Measurements from ENCODE around the gene ALS2. TPM values are rescaled to one million over a fixed set of nuclear protein-coding genes. Genes with fewer than 3 reads are reported as not detected.
"Not testable (repeated sequence)": the region's sequence is repeated elsewhere in the genome, so short reads cannot be mapped to it uniquely, and the experiment has no call there.

ALS2 gene
- total RNA-seq, 1 donor from 2014 or later = 54.0 TPM

- Histone ChIP-seq H3K4me3 (ENCODE audit: insufficient read depth, low read depth, low read length) (no peak within 1 kb of the TSS), H3K4me1 (ENCODE audit: insufficient read depth, low read length) (peaks cover 23% of the 10 kb centered on the region), H3K4me2 (ENCODE audit: low read length) (peak within 1 kb of the TSS; percentile 66), H3K9me3 (ENCODE audit: insufficient read depth, low read depth, low read length) (no peaks in the 10 kb centered on the region), H3K79me2 (ENCODE audit: insufficient read depth, low read length) (no peaks in the 10 kb centered on the region), H3K36me3 (ENCODE audit: insufficient read depth, low read length) (no peaks in the 10 kb centered on the region), H2AFZ (ENCODE audit: low read depth, low read length) (peak within 1 kb of the TSS; percentile 61), H3K27me3 (ENCODE audit: insufficient read depth, low read length) (no peaks in the 10 kb centered on the region), H3K9ac (ENCODE audit: low read length) (peak within 1 kb of the TSS; percentile 50), H4K20me1 (ENCODE audit: insufficient read depth, low read length) (no peaks in the 10 kb centered on the region), H3K27ac (ENCODE audit: low read depth, low read length) (peak within 1 kb of the TSS; percentile 49)
- DNase-seq (ENCODE audit: low read depth) = peak; percentile 77
- peaks cover 31% of the 10 kb centered on the region for H3K4me1 Mint-ChIP-seq (ENCODE audit: low read depth, unreplicated experiment)
- H3K9me3 Mint-ChIP-seq (ENCODE audit: unreplicated experiment) = no peaks in the 10 kb centered on the region
- peak within 1 kb of the TSS; percentile 68 for H3K4me3 Mint-ChIP-seq (ENCODE audit: unreplicated experiment)
- TF ChIP-seq CTCF (IDR thresholded peaks at IDR 0.05; ENCODE audit: insufficient read depth, low read depth, low read length) (no peak), EZH2 (IDR thresholded peaks at IDR 0.05; ENCODE audit: insufficient read depth, low read length) (no peak)
- no peaks in the 10 kb centered on the region for H3K27me3 Mint-ChIP-seq (ENCODE audit: low read depth, unreplicated experiment)
- peak; percentile 58 for FAIRE-seq
- peak within 1 kb of the TSS; percentile 96 for H3K27ac Mint-ChIP-seq (ENCODE audit: unreplicated experiment)
- H3K36me3 Mint-ChIP-seq (ENCODE audit: low read depth, unreplicated experiment) = no peaks in the 10 kb centered on the region
Measured at GRCh38 chr2:201806442-201807170, 25.9 kb upstream of the ALS2 start, which contains the start of gene CDK15. TSS of gene CDK15 (plus strand) at chr2:201806537. CDS start at chr2:201806665, 128 bp downstream.

DNA sequence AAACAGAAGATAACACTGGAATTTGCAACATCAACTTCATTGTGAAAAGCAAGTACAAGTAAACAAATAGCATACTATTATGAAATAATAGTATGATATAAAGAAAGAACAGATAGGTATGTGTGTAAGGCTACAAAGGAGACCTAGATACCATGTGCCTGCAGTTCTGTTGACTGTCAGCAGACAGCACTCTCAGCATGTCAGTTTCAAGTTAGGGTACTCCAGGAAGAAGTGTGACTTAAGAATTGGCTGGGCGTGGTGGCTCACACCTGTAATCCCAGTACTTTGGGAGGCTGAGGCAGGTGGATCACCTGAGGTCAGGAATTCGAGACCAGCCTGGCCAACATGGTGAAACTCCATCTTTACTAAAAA, 18.2 kb upstream of the ALS2 start:
- not testable (repeated sequence) for H3K4me3 Mint-ChIP-seq (ENCODE audit: unreplicated experiment); H3K9me3 ChIP-seq (ENCODE audit: insufficient read depth, low read depth, low read length); H3K27me3 Mint-ChIP-seq (ENCODE audit: low read depth, unreplicated experiment); H3K27me3 ChIP-seq (ENCODE audit: insufficient read depth, low read length); FAIRE-seq; H3K4me3 ChIP-seq (ENCODE audit: insufficient read depth, low read depth, low read length); H2AFZ ChIP-seq (ENCODE audit: low read depth, low read length); H3K79me2 ChIP-seq (ENCODE audit: insufficient read depth, low read length); H4K20me1 ChIP-seq (ENCODE audit: insufficient read depth, low read length); H3K36me3 ChIP-seq (ENCODE audit: insufficient read depth, low read length); H3K9me3 Mint-ChIP-seq (ENCODE audit: unreplicated experiment); H3K36me3 Mint-ChIP-seq (ENCODE audit: low read depth, unreplicated experiment)
- peaks cover 24% of the 10 kb centered on the region for H3K4me1 ChIP-seq (ENCODE audit: insufficient read depth, low read length)
- peak; percentile 69 for TF ChIP-seq CTCF (IDR thresholded peaks at IDR 0.05; ENCODE audit: insufficient read depth, low read depth, low read length)
- H3K27ac ChIP-seq (ENCODE audit: low read depth, low read length) = peak overlapping the region; percentile 99
- H3K4me1 Mint-ChIP-seq (ENCODE audit: low read depth, unreplicated experiment) = peaks cover 24% of the 10 kb centered on the region
- peak overlapping the region; percentile 70 for H3K9ac ChIP-seq (ENCODE audit: low read length)
- H3K27ac Mint-ChIP-seq (ENCODE audit: unreplicated experiment) = peak overlapping the region; percentile 88
- H3K4me2 ChIP-seq (ENCODE audit: low read length) = peak overlapping the region; percentile 80
- peak; percentile 62 for DNase-seq (ENCODE audit: low read depth)

- Mint-ChIP-seq H3K27ac (ENCODE audit: unreplicated experiment) (peak overlapping the region; percentile 88), H3K9me3 (ENCODE audit: unreplicated experiment) (no peaks in the 10 kb centered on the region), H3K4me1 (ENCODE audit: low read depth, unreplicated experiment) (peaks cover 23% of the 10 kb centered on the region), H3K4me3 (ENCODE audit: unreplicated experiment) (peak overlapping the region; percentile 40), H3K27me3 (ENCODE audit: low read depth, unreplicated experiment) (no peaks in the 10 kb centered on the region), H3K36me3 (ENCODE audit: low read depth, unreplicated experiment) (no peaks in the 10 kb centered on the region)
- no peaks in the 10 kb centered on the region for H4K20me1 ChIP-seq (ENCODE audit: insufficient read depth, low read length)
- peak overlapping the region; percentile 99 for H3K27ac ChIP-seq (ENCODE audit: low read depth, low read length)
- no peaks in the 10 kb centered on the region for H3K27me3 ChIP-seq (ENCODE audit: insufficient read depth, low read length)
- peak overlapping the region; percentile 20 for H3K4me3 ChIP-seq (ENCODE audit: insufficient read depth, low read depth, low read length)
- peak; percentile 97 for DNase-seq (ENCODE audit: low read depth)
- no peaks in the 10 kb centered on the region for H3K36me3 ChIP-seq (ENCODE audit: insufficient read depth, low read length)
- H2AFZ ChIP-seq (ENCODE audit: low read depth, low read length) = no peak overlapping the region
- H3K9me3 ChIP-seq (ENCODE audit: insufficient read depth, low read depth, low read length) = no peaks in the 10 kb centered on the region
- H3K79me2 ChIP-seq (ENCODE audit: insufficient read depth, low read length) = no peaks in the 10 kb centered on the region
- peak overlapping the region; percentile 83 for H3K9ac ChIP-seq (ENCODE audit: low read length)
- H3K4me1 ChIP-seq (ENCODE audit: insufficient read depth, low read length) = peaks cover 24% of the 10 kb centered on the region
- peak overlapping the region; percentile 80 for H3K4me2 ChIP-seq (ENCODE audit: low read length)
- peak; percentile 100 for FAIRE-seq
- TF ChIP-seq EZH2 (IDR thresholded peaks at IDR 0.05; ENCODE audit: insufficient read depth, low read length) (no peak), CTCF (IDR thresholded peaks at IDR 0.05; ENCODE audit: insufficient read depth, low read depth, low read length) (no peak)
Measured at GRCh38 chr2:201798252-201798913, 17.6 kb upstream of the ALS2 start.
